Neural progenitor cell (in vitro differentiated cells): ENCODE measurements around the gene SDF4. TPM values are rescaled to one million over a fixed set of nuclear protein-coding genes. Genes with fewer than 3 reads are reported as not detected.

ENCODE experiments used
- DNase-seq: peaks from one replicate; pipeline ENCODE4 v3.0.0-alpha.2; 2016; ENCODE audit warnings: low spot score
- H2AFZ ChIP-seq: fragments of 200-600 bp; sonication (generic); replicated peaks from 2 replicates; pipeline ENCODE4 v1.6.1; 2016; ENCODE audit warnings: antibody characterized with exemption
- H3F3A ChIP-seq: fragments of 200-600 bp; sonication (generic); 2 replicates; pipeline ENCODE4 v1.6.1; 2016; ENCODE audit warnings: antibody characterized with exemption, low read depth
- H3K27ac ChIP-seq: fragments of 200-600 bp; sonication (generic); 2 replicates; pipeline ENCODE4 v1.5.1; 2016; ENCODE audit warnings: mild to moderate bottlenecking
- H3K27me3 ChIP-seq: fragments of 200-600 bp; sonication (generic); 2 replicates; pipeline ENCODE4 v1.6.1; 2016; ENCODE audit warnings: mild to moderate bottlenecking, moderate library complexity
- H3K36me3 ChIP-seq: fragments of 200-600 bp; sonication (generic); 2 replicates; pipeline ENCODE4 v1.5.1; 2016
- H3K4me1 ChIP-seq: fragments of 200-600 bp; sonication (generic); 2 replicates; pipeline ENCODE4 v1.6.1; 2016; ENCODE audit warnings: mixed run types
- H3K4me2 ChIP-seq: fragments of 200-600 bp; sonication (generic); 2 replicates; pipeline ENCODE4 v1.6.1; 2016
- H3K4me3 ChIP-seq: fragments of 200-600 bp; sonication (generic); 2 replicates; pipeline ENCODE4 v1.5.1; 2016
- H3K79me2 ChIP-seq: fragments of 200-600 bp; sonication (generic); 2 replicates; pipeline ENCODE4 v1.6.1; 2016; ENCODE audit warnings: low read depth
- H3K9ac ChIP-seq: fragments of 200-600 bp; sonication (generic); 2 replicates; pipeline ENCODE4 v1.6.1; 2016
- H3K9me3 ChIP-seq: fragments of 200-600 bp; sonication (generic); 2 replicates; pipeline ENCODE4 v1.5.1; 2016; ENCODE audit warnings: low read depth
- H4K20me1 ChIP-seq: fragments of 200-600 bp; sonication (generic); 2 replicates; pipeline ENCODE4 v1.6.1; 2016; ENCODE audit warnings: low read depth
- H3K27ac Mint-ChIP-seq: 3 replicates; pipeline ENCODE4 v1.8.0; 2021; ENCODE audit warnings: mixed read lengths
- H3K27me3 Mint-ChIP-seq: 2 replicates; pipeline ENCODE4 v1.8.0; 2022; ENCODE audit warnings: low read depth, mild to moderate bottlenecking, inconsistent platforms, moderate library complexity, mixed read lengths; ENCODE audit not compliant: insufficient read depth
- H3K36me3 Mint-ChIP-seq: 3 replicates; pipeline ENCODE4 v1.8.0; 2021; ENCODE audit warnings: mixed read lengths
- H3K4me1 Mint-ChIP-seq: 3 replicates; pipeline ENCODE4 v1.8.0; 2021; ENCODE audit warnings: mixed read lengths
- H3K4me3 Mint-ChIP-seq: 3 replicates; pipeline ENCODE4 v1.8.0; 2021; ENCODE audit warnings: mild to moderate bottlenecking, moderate library complexity, mixed read lengths
- H3K9me3 Mint-ChIP-seq: 3 replicates; pipeline ENCODE4 v1.8.0; 2020; ENCODE audit warnings: mixed read lengths
- EZH2 ChIP-seq: fragments of 200-600 bp; sonication (generic); IDR thresholded peaks from 2 replicates; pipeline ENCODE4 v1.6.1; 2017; ENCODE audit warnings: antibody characterized with exemption, mild to moderate bottlenecking, moderate library complexity
- EZH2phosphoT487 ChIP-seq: fragments of 200-600 bp; sonication (generic); IDR thresholded peaks from 2 replicates; pipeline ENCODE4 v1.6.1; 2017; ENCODE audit warnings: antibody characterized with exemption
- total RNA-seq: library from RNA; depleted of rRNA; stranded (reverse); fragments of >200 nt; gene quantifications from 2 replicates; pipeline ENCODE4 v1.2.3, GENCODE V29; 2015; ENCODE audit warnings: low replicate concordance
- TF ChIP-seq, protein P1 (sequence below): fragments of 200-600 bp; sonication (generic); IDR thresholded peaks from 2 replicates; pipeline ENCODE4 v1.5.1; 2017; ENCODE audit warnings: antibody characterized with exemption, mild to moderate bottlenecking

SDF4 gene
- total RNA-seq, 1 donor from 2014 or later, result 16.6 TPM

DNA sequence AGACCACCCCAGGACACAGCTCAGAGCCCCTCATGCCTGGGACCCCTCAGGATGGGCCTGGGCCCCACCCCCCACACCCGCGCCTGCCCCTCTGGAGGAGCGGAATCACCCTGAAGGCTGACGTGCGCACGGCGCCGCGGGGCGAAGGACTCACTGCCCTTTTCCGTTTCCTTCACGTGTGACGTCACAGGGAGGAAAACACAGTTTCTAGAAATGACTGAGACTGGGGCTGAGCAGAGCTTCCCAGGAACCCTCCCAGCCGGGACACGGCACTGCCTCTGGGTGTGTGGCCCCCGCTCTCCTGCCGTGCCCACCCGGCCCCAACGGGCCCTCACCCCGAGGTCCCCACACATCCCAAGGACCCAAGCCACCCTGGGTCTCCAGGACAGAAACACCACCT lies 12.5 kb downstream of the SDF4 start:
- Histone ChIP-seq H3K9me3 (no peaks in the 10 kb centered on the region), H3K27me3 (no peaks in the 10 kb centered on the region), H4K20me1 (no peaks in the 10 kb centered on the region), H3K36me3 (no peaks in the 10 kb centered on the region), H3K79me2 (no peaks in the 10 kb centered on the region), H3K27ac (no peak overlapping the region), H3K4me1 (no peaks in the 10 kb centered on the region), H3K4me3 (no peak overlapping the region), H2AFZ (no peak overlapping the region), H3K4me2 (no peak overlapping the region), H3K9ac (no peak overlapping the region), H3F3A (no peaks in the 10 kb centered on the region)
- no peak for DNase-seq
- H3K27me3 Mint-ChIP-seq, result peaks cover 8% of the 10 kb centered on the region
- no peaks in the 10 kb centered on the region for H3K9me3 Mint-ChIP-seq
- no peak for TF ChIP-seq EZH2phosphoT487
- TF ChIP-seq EZH2, result no peak
- TF ChIP-seq, protein P1, sequence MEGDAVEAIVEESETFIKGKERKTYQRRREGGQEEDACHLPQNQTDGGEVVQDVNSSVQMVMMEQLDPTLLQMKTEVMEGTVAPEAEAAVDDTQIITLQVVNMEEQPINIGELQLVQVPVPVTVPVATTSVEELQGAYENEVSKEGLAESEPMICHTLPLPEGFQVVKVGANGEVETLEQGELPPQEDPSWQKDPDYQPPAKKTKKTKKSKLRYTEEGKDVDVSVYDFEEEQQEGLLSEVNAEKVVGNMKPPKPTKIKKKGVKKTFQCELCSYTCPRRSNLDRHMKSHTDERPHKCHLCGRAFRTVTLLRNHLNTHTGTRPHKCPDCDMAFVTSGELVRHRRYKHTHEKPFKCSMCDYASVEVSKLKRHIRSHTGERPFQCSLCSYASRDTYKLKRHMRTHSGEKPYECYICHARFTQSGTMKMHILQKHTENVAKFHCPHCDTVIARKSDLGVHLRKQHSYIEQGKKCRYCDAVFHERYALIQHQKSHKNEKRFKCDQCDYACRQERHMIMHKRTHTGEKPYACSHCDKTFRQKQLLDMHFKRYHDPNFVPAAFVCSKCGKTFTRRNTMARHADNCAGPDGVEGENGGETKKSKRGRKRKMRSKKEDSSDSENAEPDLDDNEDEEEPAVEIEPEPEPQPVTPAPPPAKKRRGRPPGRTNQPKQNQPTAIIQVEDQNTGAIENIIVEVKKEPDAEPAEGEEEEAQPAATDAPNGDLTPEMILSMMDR, result no peak
- H3K4me1 Mint-ChIP-seq, result no peaks in the 10 kb centered on the region
- H3K4me3 Mint-ChIP-seq, result no peak overlapping the region
- H3K27ac Mint-ChIP-seq, result no peak overlapping the region
- peaks cover 17% of the 10 kb centered on the region for H3K36me3 Mint-ChIP-seq

DNA sequence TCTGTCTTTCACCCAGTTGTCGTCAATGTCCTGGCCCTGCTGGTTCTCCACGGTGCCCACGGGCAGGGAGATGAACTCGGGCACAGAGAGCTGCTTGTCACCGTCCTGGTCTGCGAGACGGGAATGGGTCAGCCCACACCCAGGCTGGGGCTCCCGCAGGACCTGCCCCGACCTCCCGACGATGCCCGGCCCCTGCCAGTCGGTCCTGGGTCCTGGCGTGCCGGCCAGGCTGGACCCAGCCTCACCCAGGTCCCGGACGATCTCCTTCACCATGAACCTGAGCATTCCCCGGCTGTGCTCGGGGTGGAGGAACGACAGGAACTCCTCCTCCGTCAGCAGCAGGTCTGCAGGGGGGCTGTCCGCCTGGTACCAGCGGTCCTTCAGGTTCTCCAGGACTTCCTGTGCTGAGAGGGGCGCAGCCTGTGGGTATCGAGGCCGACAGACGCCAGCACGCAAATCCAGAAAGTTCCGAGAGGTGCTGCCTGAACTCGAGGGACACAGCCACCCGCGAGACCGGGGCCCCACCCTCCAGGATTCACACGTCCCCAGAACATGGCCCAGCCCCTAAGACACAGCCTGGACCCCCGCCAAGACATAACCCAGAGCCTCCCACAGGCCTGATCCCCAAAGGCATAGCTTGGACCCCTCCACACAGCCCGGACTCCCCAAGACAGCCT lies 13.1 kb downstream of the SDF4 start:
- Histone ChIP-seq H2AFZ (no peak overlapping the region), H3K4me1 (no peaks in the 10 kb centered on the region), H3K27ac (no peak overlapping the region), H3K79me2 (no peaks in the 10 kb centered on the region), H3K36me3 (no peaks in the 10 kb centered on the region), H3K9ac (no peak overlapping the region), H4K20me1 (no peaks in the 10 kb centered on the region), H3K4me3 (no peak overlapping the region), H3F3A (no peaks in the 10 kb centered on the region), H3K4me2 (no peak overlapping the region), H3K27me3 (no peaks in the 10 kb centered on the region), H3K9me3 (no peaks in the 10 kb centered on the region)
- TF ChIP-seq, protein P1, result no peak
- TF ChIP-seq EZH2phosphoT487 (no peak), EZH2 (no peak)
- Mint-ChIP-seq H3K4me1 (no peaks in the 10 kb centered on the region), H3K36me3 (peaks cover 17% of the 10 kb centered on the region), H3K9me3 (no peaks in the 10 kb centered on the region), H3K4me3 (no peak overlapping the region), H3K27me3 (peaks cover 6% of the 10 kb centered on the region), H3K27ac (no peak overlapping the region)
- no peak for DNase-seq

DNA sequence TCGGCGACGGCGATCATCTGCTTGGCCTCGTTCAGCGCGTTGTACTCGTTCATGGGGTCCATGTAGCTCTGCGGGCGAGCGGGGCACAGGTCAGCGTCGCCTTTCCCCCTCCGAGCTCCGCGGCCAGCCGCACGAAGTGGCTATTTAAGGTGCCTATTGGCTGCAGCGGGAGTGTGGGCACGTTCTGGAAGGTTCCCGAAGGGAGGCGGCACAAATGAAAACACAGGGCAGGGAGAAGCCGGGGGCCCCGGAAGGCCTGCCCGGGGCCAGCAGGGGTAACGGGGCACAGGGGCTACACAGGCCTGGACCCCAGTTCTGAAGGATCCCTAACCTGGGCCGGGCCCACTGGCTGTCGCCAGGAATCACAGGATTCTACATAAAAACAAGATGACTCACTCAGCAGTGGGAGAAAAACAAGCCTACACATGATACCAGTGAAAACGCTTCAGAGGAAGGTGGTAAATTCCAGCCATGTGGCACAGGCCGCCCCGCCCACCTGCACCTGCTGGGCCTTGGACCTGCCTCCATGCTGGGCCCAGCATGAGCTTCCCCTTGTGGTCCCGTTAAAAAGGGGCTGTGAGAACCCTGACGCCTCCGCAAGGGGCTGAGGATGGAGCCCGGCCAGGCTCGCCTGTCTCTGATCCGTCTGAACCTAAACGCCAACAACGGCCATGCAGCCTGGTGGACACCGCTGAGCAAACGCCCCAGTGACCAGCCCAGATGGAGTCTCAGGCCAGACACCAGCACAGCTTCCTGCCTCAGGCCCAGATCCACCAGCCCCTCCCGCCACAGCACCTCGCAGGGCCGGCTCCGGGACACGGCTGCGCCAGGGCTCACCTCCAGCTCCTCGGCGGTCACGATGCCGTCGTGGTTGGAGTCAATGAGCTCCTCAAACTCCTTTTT lies 13.9 kb downstream of the SDF4 start:
- Histone ChIP-seq H3K9me3 (no peaks in the 10 kb centered on the region), H3K4me2 (no peak overlapping the region), H4K20me1 (no peaks in the 10 kb centered on the region), H3K27ac (no peak overlapping the region), H3K79me2 (no peaks in the 10 kb centered on the region), H2AFZ (no peak overlapping the region), H3K4me3 (no peak overlapping the region), H3K36me3 (no peaks in the 10 kb centered on the region), H3K27me3 (no peaks in the 10 kb centered on the region), H3F3A (no peaks in the 10 kb centered on the region), H3K9ac (no peak overlapping the region), H3K4me1 (no peaks in the 10 kb centered on the region)
- no peaks in the 10 kb centered on the region for H3K4me1 Mint-ChIP-seq
- TF ChIP-seq EZH2 (no peak), EZH2phosphoT487 (no peak)
- no peaks in the 10 kb centered on the region for H3K9me3 Mint-ChIP-seq
- no peak for DNase-seq
- no peak overlapping the region for H3K4me3 Mint-ChIP-seq
- peaks cover 6% of the 10 kb centered on the region for H3K27me3 Mint-ChIP-seq
- H3K27ac Mint-ChIP-seq, result no peak overlapping the region
- H3K36me3 Mint-ChIP-seq, result peaks cover 13% of the 10 kb centered on the region
